HepG2 (cell line): ENCODE data around the gene GP1BA. TPM values are rescaled to one million over a fixed set of nuclear protein-coding genes. Genes with fewer than 3 reads are reported as not detected.

Experiments used
- ARID2 ChIP-seq: sonication (generic); formaldehyde crosslinking; IDR thresholded peaks from 2 replicates; pipeline ENCODE4 v1.8.1; 2022; ENCODE audit warnings: mild to moderate bottlenecking, missing genetic modification reagents, borderline replicate concordance
- ARNT ChIP-seq: fragments of 450-650 bp; IDR thresholded peaks from 2 replicates; pipeline ENCODE4 v1.6.1; 2017
- ATRX ChIP-seq: sonication (generic); formaldehyde crosslinking; IDR thresholded peaks from 2 replicates; pipeline ENCODE4 v1.4.0; 2020; ENCODE audit warnings: missing genetic modification reagents, borderline replicate concordance
- BORCS8-MEF2B ChIP-seq: sonication (generic); formaldehyde crosslinking; IDR thresholded peaks from 2 replicates; pipeline ENCODE4 v1.8.0; 2022; ENCODE audit warnings: mild to moderate bottlenecking, missing genetic modification reagents
- CCDC6 ChIP-seq: sonication (generic); formaldehyde crosslinking; IDR thresholded peaks from 2 replicates; pipeline ENCODE4 v1.8.1; 2022; ENCODE audit warnings: mild to moderate bottlenecking, missing genetic modification reagents, moderate library complexity
- CREM ChIP-seq, 2 experiments: sonication (generic) in 1 of 2; formaldehyde crosslinking in 1 of 2; IDR thresholded peaks; 2 replicates each; pipeline versions ENCODE4 v1.4.0 to v1.6.1; 2016 to 2020; ENCODE audit warnings: antibody characterized with exemption in 1 of 2, mild to moderate bottlenecking in 1 of 2, missing genetic modification reagents in 1 of 2
- FOSL1 ChIP-seq: sonication (generic); formaldehyde crosslinking; IDR thresholded peaks from 2 replicates; pipeline ENCODE4 v1.9.0; 2021; ENCODE audit warnings: missing genetic modification reagents, borderline replicate concordance
- GPN1 ChIP-seq: sonication (generic); formaldehyde crosslinking; IDR thresholded peaks from 2 replicates; pipeline ENCODE4 v1.5.1; 2020; ENCODE audit warnings: missing genetic modification reagents, borderline replicate concordance
- HDAC2 ChIP-seq: sonication (generic); formaldehyde crosslinking; IDR thresholded peaks from 2 replicates; pipeline ENCODE4 v1.4.0; 2020; ENCODE audit warnings: missing genetic modification reagents
- JDP2 ChIP-seq: sonication (generic); formaldehyde crosslinking; IDR thresholded peaks from 2 replicates; pipeline ENCODE4 v1.8.1; 2022; ENCODE audit warnings: missing genetic modification reagents, borderline replicate concordance
- NFE2L2 ChIP-seq: fragments of 150-350 bp; IDR thresholded peaks from 2 replicates; pipeline ENCODE4 v1.6.1; 2014; ENCODE audit warnings: low read length
- RNF2 ChIP-seq: fragments of 450-650 bp; conservative IDR thresholded peaks from 2 replicates; pipeline ENCODE4 v1.6.1; 2016; ENCODE audit warnings: low read depth
- SNAPC2 ChIP-seq: sonication (generic); formaldehyde crosslinking; IDR thresholded peaks from 2 replicates; pipeline ENCODE4 v1.8.1; 2022; ENCODE audit warnings: mild to moderate bottlenecking, missing genetic modification reagents
- SOX5 ChIP-seq: IDR thresholded peaks from 2 replicates; pipeline ENCODE4 v1.6.1; 2016; ENCODE audit warnings: borderline replicate concordance
- SOX6 ChIP-seq, 2 experiments: fragments of 450-650 bp in 1 of 2; sonication (generic) in 1 of 2; formaldehyde crosslinking in 1 of 2; IDR thresholded peaks; 2 replicates each; pipeline versions ENCODE4 v1.4.0 to v1.6.1; 2017 to 2020; ENCODE audit warnings: antibody characterized with exemption in 1 of 2, mild to moderate bottlenecking in 1 of 2, missing genetic modification reagents in 1 of 2
- SP1 ChIP-seq, 2 experiments: fragments of 450-650 bp in 1 of 2; sonication (generic) in 1 of 2; formaldehyde crosslinking in 1 of 2; IDR thresholded peaks; 2 replicates each; pipeline versions ENCODE4 v1.4.0 to v1.6.1; 2016 to 2020; ENCODE audit warnings: missing genetic modification reagents in 1 of 2
- SRY ChIP-seq: sonication (generic); formaldehyde crosslinking; IDR thresholded peaks from 2 replicates; pipeline ENCODE4 v1.8.0; 2022; ENCODE audit warnings: mild to moderate bottlenecking, missing genetic modification reagents
- TARDBP ChIP-seq: sonication (generic); formaldehyde crosslinking; IDR thresholded peaks from 2 replicates; pipeline ENCODE4 v1.8.0; 2022; ENCODE audit warnings: mild to moderate bottlenecking, missing genetic modification reagents
- TEAD2 ChIP-seq: sonication (generic); formaldehyde crosslinking; IDR thresholded peaks from 2 replicates; pipeline ENCODE4 v1.9.0; 2021; ENCODE audit warnings: missing genetic modification reagents
- ZFX ChIP-seq: sonication (generic); formaldehyde crosslinking; IDR thresholded peaks from 2 replicates; pipeline ENCODE4 v1.4.0; 2020; ENCODE audit warnings: mild to moderate bottlenecking, low read depth, missing genetic modification reagents, moderate library complexity
- ZNF446 ChIP-seq: sonication (generic); formaldehyde crosslinking; IDR thresholded peaks from 2 replicates; pipeline ENCODE4 v1.5.0; 2020; ENCODE audit warnings: mild to moderate bottlenecking, missing genetic modification reagents
- ZNF577 ChIP-seq: sonication (generic); formaldehyde crosslinking; IDR thresholded peaks from 2 replicates; pipeline ENCODE4 v1.4.0; 2020; ENCODE audit warnings: mild to moderate bottlenecking, low read depth, missing genetic modification reagents, borderline replicate concordance
- ZNF761 ChIP-seq: sonication (generic); formaldehyde crosslinking; conservative IDR thresholded peaks from 2 replicates; pipeline ENCODE4 v1.4.0; 2020; ENCODE audit warnings: mild to moderate bottlenecking, missing genetic modification reagents
- ZNF878 ChIP-seq: sonication (generic); formaldehyde crosslinking; IDR thresholded peaks from 2 replicates; pipeline ENCODE4 v1.8.1; 2023; ENCODE audit warnings: mild to moderate bottlenecking, missing genetic modification reagents, moderate library complexity
- polyA plus RNA-seq, 8 experiments: library from polyadenylated mRNA; depleted of rRNA in 3 of 8; stranded (reverse) in 7 of 8; unstranded in 1 of 8; fragments of >200 nt; fragmentation: Illumina TruSeq in 4 of 8; extraction: Trizol in 4 of 8; gene quantifications; 2 replicates each; pipeline versions ENCODE4 v1.2.1 to v1.2.3, GENCODE V29; 2011 to 2016; ENCODE audit warnings: low read depth in 4 of 8, missing spikeins in 1 of 8, mixed read lengths in 1 of 8; ENCODE audit not compliant: insufficient read depth in 1 of 8
- total RNA-seq, 5 experiments: library from RNA; depleted of rRNA; stranded (reverse); fragments of >200 nt; fragmentation: Illumina TruSeq; extraction: Trizol; gene quantifications; 2 replicates each; pipeline ENCODE4 v1.2.3, GENCODE V29; 2016; ENCODE audit warnings: low read depth in 1 of 5
- TF ChIP-seq, protein P1 (sequence below): sonication (generic); formaldehyde crosslinking; IDR thresholded peaks from 2 replicates; pipeline ENCODE4 v1.4.0; 2020; ENCODE audit warnings: mild to moderate bottlenecking, missing genetic modification reagents
- TF ChIP-seq, protein P2 (sequence below): sonication (generic); formaldehyde crosslinking; IDR thresholded peaks from 2 replicates; pipeline ENCODE4 v1.4.0; 2020; ENCODE audit warnings: missing genetic modification reagents, mild to moderate bottlenecking, borderline replicate concordance
- TF ChIP-seq, protein P3 (sequence below): sonication (generic); formaldehyde crosslinking; IDR thresholded peaks from 2 replicates; pipeline ENCODE4 v1.4.0; 2020; ENCODE audit warnings: missing genetic modification reagents

Gene GP1BA
- total and polyA plus RNA-seq, 2 of the 13 experiments (the other 11 are each of a cell fraction or from before 2014, with no cell fraction given): not detected

DNA sequence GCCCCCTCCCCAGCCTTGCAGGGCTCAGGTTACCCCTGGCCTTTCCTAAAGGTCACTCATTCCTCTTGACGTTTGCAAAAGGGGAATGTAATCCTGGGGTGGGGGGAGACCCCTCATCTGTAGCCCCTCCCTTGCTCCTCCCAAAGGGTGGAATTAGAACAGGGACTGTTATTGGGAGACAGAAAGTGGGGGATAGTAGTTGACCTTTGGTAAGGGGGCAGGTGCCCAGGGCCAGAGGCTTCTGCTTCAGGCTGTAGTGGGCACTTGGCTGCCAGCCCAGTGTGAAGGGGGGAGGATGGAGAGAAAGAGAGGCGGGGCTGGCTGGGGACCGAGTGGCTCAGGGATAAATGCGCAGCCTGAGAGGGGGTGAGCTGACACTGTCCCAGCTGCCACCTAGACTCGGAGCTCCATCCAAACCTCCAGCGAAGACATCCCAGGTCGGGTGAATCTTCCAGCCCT lies 18.7 kb downstream of the GP1BA start, which contains the start of gene ENO3 (continued):
- TF ChIP-seq CREM (IDR thresholded peaks at IDR 0.05): peak; percentile 42; the same call in 1 of the 2 replicates
- no peak for TF ChIP-seq CREM (CRISPR knock-in tag; IDR thresholded peaks at IDR 0.05)
- no peak for TF ChIP-seq TEAD2 (CRISPR knock-in tag)
- TF ChIP-seq TARDBP (CRISPR knock-in tag): 0 out of 2 replicates have a peak, but pooled peaks have one; percentile 17
- TF ChIP-seq HDAC2: no peak
- no peak for TF ChIP-seq JDP2 (CRISPR knock-in tag)
- TF ChIP-seq BORCS8-MEF2B (CRISPR knock-in tag): no peak
- no peak for TF ChIP-seq SP1 (IDR thresholded peaks at IDR 0.05)
- TF ChIP-seq SP1 (CRISPR knock-in tag; IDR thresholded peaks at IDR 0.05): no peak
- TF ChIP-seq, protein P1, sequence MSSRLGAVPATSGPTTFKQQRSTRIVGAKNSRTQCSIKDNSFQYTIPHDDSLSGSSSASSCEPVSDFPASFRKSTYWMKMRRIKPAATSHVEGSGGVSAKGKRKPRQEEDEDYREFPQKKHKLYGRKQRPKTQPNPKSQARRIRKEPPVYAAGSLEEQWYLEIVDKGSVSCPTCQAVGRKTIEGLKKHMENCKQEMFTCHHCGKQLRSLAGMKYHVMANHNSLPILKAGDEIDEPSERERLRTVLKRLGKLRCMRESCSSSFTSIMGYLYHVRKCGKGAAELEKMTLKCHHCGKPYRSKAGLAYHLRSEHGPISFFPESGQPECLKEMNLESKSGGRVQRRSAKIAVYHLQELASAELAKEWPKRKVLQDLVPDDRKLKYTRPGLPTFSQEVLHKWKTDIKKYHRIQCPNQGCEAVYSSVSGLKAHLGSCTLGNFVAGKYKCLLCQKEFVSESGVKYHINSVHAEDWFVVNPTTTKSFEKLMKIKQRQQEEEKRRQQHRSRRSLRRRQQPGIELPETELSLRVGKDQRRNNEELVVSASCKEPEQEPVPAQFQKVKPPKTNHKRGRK: no peak
- TF ChIP-seq, protein P2, sequence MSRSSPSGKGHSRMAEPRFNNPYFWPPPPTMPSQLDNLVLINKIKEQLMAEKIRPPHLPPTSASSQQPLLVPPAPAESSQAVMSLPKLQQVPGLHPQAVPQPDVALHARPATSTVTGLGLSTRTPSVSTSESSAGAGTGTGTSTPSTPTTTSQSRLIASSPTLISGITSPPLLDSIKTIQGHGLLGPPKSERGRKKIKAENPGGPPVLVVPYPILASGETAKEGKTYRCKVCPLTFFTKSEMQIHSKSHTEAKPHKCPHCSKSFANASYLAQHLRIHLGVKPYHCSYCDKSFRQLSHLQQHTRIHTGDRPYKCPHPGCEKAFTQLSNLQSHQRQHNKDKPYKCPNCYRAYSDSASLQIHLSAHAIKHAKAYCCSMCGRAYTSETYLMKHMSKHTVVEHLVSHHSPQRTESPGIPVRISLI (CRISPR knock-in tag): no peak
- no peak for TF ChIP-seq GPN1
- no peak for TF ChIP-seq RNF2
- TF ChIP-seq ZNF446: no peak
- TF ChIP-seq ZFX: peak; percentile 62; the same call in 1 of the 2 replicates
- TF ChIP-seq, protein P3, sequence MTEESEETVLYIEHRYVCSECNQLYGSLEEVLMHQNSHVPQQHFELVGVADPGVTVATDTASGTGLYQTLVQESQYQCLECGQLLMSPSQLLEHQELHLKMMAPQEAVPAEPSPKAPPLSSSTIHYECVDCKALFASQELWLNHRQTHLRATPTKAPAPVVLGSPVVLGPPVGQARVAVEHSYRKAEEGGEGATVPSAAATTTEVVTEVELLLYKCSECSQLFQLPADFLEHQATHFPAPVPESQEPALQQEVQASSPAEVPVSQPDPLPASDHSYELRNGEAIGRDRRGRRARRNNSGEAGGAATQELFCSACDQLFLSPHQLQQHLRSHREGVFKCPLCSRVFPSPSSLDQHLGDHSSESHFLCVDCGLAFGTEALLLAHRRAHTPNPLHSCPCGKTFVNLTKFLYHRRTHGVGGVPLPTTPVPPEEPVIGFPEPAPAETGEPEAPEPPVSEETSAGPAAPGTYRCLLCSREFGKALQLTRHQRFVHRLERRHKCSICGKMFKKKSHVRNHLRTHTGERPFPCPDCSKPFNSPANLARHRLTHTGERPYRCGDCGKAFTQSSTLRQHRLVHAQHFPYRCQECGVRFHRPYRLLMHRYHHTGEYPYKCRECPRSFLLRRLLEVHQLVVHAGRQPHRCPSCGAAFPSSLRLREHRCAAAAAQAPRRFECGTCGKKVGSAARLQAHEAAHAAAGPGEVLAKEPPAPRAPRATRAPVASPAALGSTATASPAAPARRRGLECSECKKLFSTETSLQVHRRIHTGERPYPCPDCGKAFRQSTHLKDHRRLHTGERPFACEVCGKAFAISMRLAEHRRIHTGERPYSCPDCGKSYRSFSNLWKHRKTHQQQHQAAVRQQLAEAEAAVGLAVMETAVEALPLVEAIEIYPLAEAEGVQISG (CRISPR knock-in tag): peak; percentile 21; the same call in 1 of the 2 replicates
- no peak for TF ChIP-seq FOSL1 (CRISPR knock-in tag)
- TF ChIP-seq CCDC6 (CRISPR knock-in tag): no peak
- no peak for TF ChIP-seq SRY (CRISPR knock-in tag)
- TF ChIP-seq NFE2L2: no peak
- no peak for TF ChIP-seq ZNF878 (CRISPR knock-in tag)
- TF ChIP-seq SNAPC2: no peak
- no peak for TF ChIP-seq ZNF577 (CRISPR knock-in tag)
- no peak for TF ChIP-seq SOX6 (IDR thresholded peaks at IDR 0.05)
- TF ChIP-seq SOX6 (CRISPR knock-in tag; IDR thresholded peaks at IDR 0.05): 0 out of 2 replicates have a peak, but pooled peaks have one; percentile 20
- TF ChIP-seq SOX5 (CRISPR knock-in tag): no peak
- TF ChIP-seq ATRX (CRISPR knock-in tag): no peak
- TF ChIP-seq ZNF761 (CRISPR knock-in tag): no peak
- TF ChIP-seq ARID2 (CRISPR knock-in tag): no peak
- no peak for TF ChIP-seq ARNT
